Activated T-cell treated with anti-CD3 and anti-CD28 coated beads, Interleukin-2, amount 50 U/mL, for 24 hours (primary cell): ENCODE data around the gene OSBP2.

Experiments used
- DNase-seq: peaks from one replicate; pipeline ENCODE4 v3.0.0-alpha.2; 2020
- H3K27ac Mint-ChIP-seq: 2 replicates; pipeline ENCODE4 v1.8.0; 2020; ENCODE audit warnings: mild to moderate bottlenecking, mixed read lengths
- H3K27me3 Mint-ChIP-seq: 2 replicates; pipeline ENCODE4 v1.8.0; 2020; ENCODE audit warnings: mixed read lengths
- H3K36me3 Mint-ChIP-seq: 2 replicates; pipeline ENCODE4 v1.8.0; 2020; ENCODE audit warnings: low read depth, mixed read lengths
- H3K4me1 Mint-ChIP-seq: 2 replicates; pipeline ENCODE4 v1.8.0; 2020; ENCODE audit warnings: low read depth, mixed read lengths
- H3K4me3 Mint-ChIP-seq: 2 replicates; pipeline ENCODE4 v1.8.0; 2020; ENCODE audit warnings: mild to moderate bottlenecking, moderate library complexity, mixed read lengths
- H3K9me3 Mint-ChIP-seq: 2 replicates; pipeline ENCODE4 v1.8.0; 2020; ENCODE audit warnings: mixed read lengths

The OSBP2 gene

GRCh38 chr22:30890686-30891442, 196.2 kb downstream of the OSBP2 start:
- Mint-ChIP-seq H3K4me3 (no peak overlapping the region), H3K27me3 (no peaks in the 10 kb centered on the region), H3K27ac (no peak overlapping the region), H3K9me3 (no peaks in the 10 kb centered on the region), H3K4me1 (peaks cover 20% of the 10 kb centered on the region), H3K36me3 (peaks cover 11% of the 10 kb centered on the region)
- DNase-seq = peak; percentile 58

GRCh38 chr22:30891443-30891755, 196.7 kb downstream of the OSBP2 start:
- Mint-ChIP-seq H3K9me3 (no peaks in the 10 kb centered on the region), H3K4me1 (peaks cover 20% of the 10 kb centered on the region), H3K27ac (no peak overlapping the region), H3K36me3 (peaks cover 11% of the 10 kb centered on the region), H3K27me3 (no peaks in the 10 kb centered on the region), H3K4me3 (no peak overlapping the region)
- peak; percentile 17 for DNase-seq

GRCh38 chr22:30891781-30892180, 197.1 kb downstream of the OSBP2 start:
- Mint-ChIP-seq H3K9me3 (no peaks in the 10 kb centered on the region), H3K27me3 (no peaks in the 10 kb centered on the region), H3K4me1 (peaks cover 20% of the 10 kb centered on the region), H3K27ac (no peak overlapping the region), H3K36me3 (peaks cover 11% of the 10 kb centered on the region), H3K4me3 (no peak overlapping the region)
- DNase-seq = peak; percentile 25

GRCh38 chr22:30892286-30892685, 197.6 kb downstream of the OSBP2 start:
- Mint-ChIP-seq H3K27me3 (no peaks in the 10 kb centered on the region), H3K4me3 (no peak overlapping the region), H3K36me3 (peaks cover 13% of the 10 kb centered on the region), H3K9me3 (no peaks in the 10 kb centered on the region), H3K27ac (no peak overlapping the region), H3K4me1 (peaks cover 20% of the 10 kb centered on the region)
- peak; percentile 23 for DNase-seq

GRCh38 chr22:30892731-30893221, 198.1 kb downstream of the OSBP2 start:
- Mint-ChIP-seq H3K9me3 (no peaks in the 10 kb centered on the region), H3K27me3 (no peaks in the 10 kb centered on the region), H3K36me3 (peaks cover 12% of the 10 kb centered on the region), H3K4me3 (no peak overlapping the region), H3K4me1 (peaks cover 20% of the 10 kb centered on the region), H3K27ac (no peak overlapping the region)
- DNase-seq = no peak

GRCh38 chr22:30893434-30894370, 199.0 kb downstream of the OSBP2 start:
- Mint-ChIP-seq H3K36me3 (peaks cover 15% of the 10 kb centered on the region), H3K4me1 (peaks cover 20% of the 10 kb centered on the region), H3K4me3 (no peak overlapping the region), H3K27me3 (no peaks in the 10 kb centered on the region), H3K27ac (peak overlapping the region; percentile 78), H3K9me3 (no peaks in the 10 kb centered on the region)
- no peak for DNase-seq

- H3K36me3 Mint-ChIP-seq = peaks cover 15% of the 10 kb centered on the region
- H3K4me1 Mint-ChIP-seq = peaks cover 20% of the 10 kb centered on the region
- no peak overlapping the region for H3K4me3 Mint-ChIP-seq
- peaks cover 2% of the 10 kb centered on the region for H3K9me3 Mint-ChIP-seq
- H3K27me3 Mint-ChIP-seq = no peaks in the 10 kb centered on the region
- H3K27ac Mint-ChIP-seq = no peak overlapping the region
- DNase-seq = no peak
These were observed 199.7 kb downstream of the OSBP2 start for GRCh38 chr22:30894371-30894740.

- no peak overlapping the region for H3K27ac Mint-ChIP-seq
These were observed 208.1 kb downstream of the OSBP2 start for GRCh38 chr22:30902496-30903357.

GRCh38 chr22:30903876-30904460, 209.3 kb downstream of the OSBP2 start:
- H3K9me3 Mint-ChIP-seq = peaks cover 5% of the 10 kb centered on the region
- peaks cover 1% of the 10 kb centered on the region for H3K4me1 Mint-ChIP-seq
- peaks cover 59% of the 10 kb centered on the region for H3K36me3 Mint-ChIP-seq
- no peaks in the 10 kb centered on the region for H3K27me3 Mint-ChIP-seq
- H3K27ac Mint-ChIP-seq = no peak overlapping the region
- no peak for DNase-seq
- no peak overlapping the region for H3K4me3 Mint-ChIP-seq

More at GRCh38 chr22:30902496-30903357, 208.1 kb downstream of the OSBP2 start:
- Mint-ChIP-seq H3K9me3 (peaks cover 5% of the 10 kb centered on the region), H3K36me3 (peaks cover 55% of the 10 kb centered on the region), H3K4me3 (no peak overlapping the region), H3K27me3 (no peaks in the 10 kb centered on the region), H3K4me1 (peaks cover 1% of the 10 kb centered on the region)
- no peak for DNase-seq

GRCh38 chr22:30905696-30906341, 211.1 kb downstream of the OSBP2 start:
- peaks cover 1% of the 10 kb centered on the region for H3K4me1 Mint-ChIP-seq
- H3K36me3 Mint-ChIP-seq = peaks cover 58% of the 10 kb centered on the region
- no peaks in the 10 kb centered on the region for H3K27me3 Mint-ChIP-seq
- no peak overlapping the region for H3K27ac Mint-ChIP-seq
- H3K9me3 Mint-ChIP-seq = no peaks in the 10 kb centered on the region
- H3K4me3 Mint-ChIP-seq = no peak overlapping the region
- DNase-seq = no peak

GRCh38 chr22:30906411-30906810, 211.7 kb downstream of the OSBP2 start:
- H3K9me3 Mint-ChIP-seq = no peaks in the 10 kb centered on the region
- H3K4me1 Mint-ChIP-seq = peaks cover 1% of the 10 kb centered on the region
- no peak overlapping the region for H3K27ac Mint-ChIP-seq
- H3K36me3 Mint-ChIP-seq = peaks cover 54% of the 10 kb centered on the region
- no peak overlapping the region for H3K4me3 Mint-ChIP-seq
- no peak for DNase-seq
- H3K27me3 Mint-ChIP-seq = no peaks in the 10 kb centered on the region

- DNase-seq = no peak
- Mint-ChIP-seq H3K27me3 (no peaks in the 10 kb centered on the region), H3K27ac (no peak overlapping the region), H3K4me3 (no peak overlapping the region), H3K9me3 (no peaks in the 10 kb centered on the region), H3K4me1 (peaks cover 1% of the 10 kb centered on the region), H3K36me3 (peaks cover 51% of the 10 kb centered on the region)
These were observed 212.3 kb downstream of the OSBP2 start for GRCh38 chr22:30906946-30907345.

- peaks cover 42% of the 10 kb centered on the region for H3K36me3 Mint-ChIP-seq
- H3K27me3 Mint-ChIP-seq = no peaks in the 10 kb centered on the region
- no peak overlapping the region for H3K4me3 Mint-ChIP-seq
- no peaks in the 10 kb centered on the region for H3K9me3 Mint-ChIP-seq
- H3K27ac Mint-ChIP-seq = no peak overlapping the region
- DNase-seq = no peak
- H3K4me1 Mint-ChIP-seq = no peaks in the 10 kb centered on the region
These were observed 213.4 kb downstream of the OSBP2 start for GRCh38 chr22:30908051-30908461.
